Karpas-422 (cell line): Measurements from ENCODE around the gene ORAI2. TPM values are rescaled to one million over a fixed set of nuclear protein-coding genes. Genes with fewer than 3 reads are reported as not detected.
"Not testable (repeated sequence)": the region's sequence is repeated elsewhere in the genome, so short reads cannot be mapped to it uniquely, and the experiment has no call there.

ENCODE experiments used
- DNase-seq: peaks from one replicate; pipeline ENCODE4 v3.0.0-alpha.2; 2015
- H2AFZ ChIP-seq: fragments of 200-600 bp; sonication (generic); 2 replicates; pipeline ENCODE4 v1.6.1; 2014; ENCODE audit warnings: antibody characterized with exemption, low read length, mixed read lengths
- H3K27ac ChIP-seq: fragments of 200-600 bp; sonication (generic); 2 replicates; pipeline ENCODE4 v1.5.1; 2014; ENCODE audit warnings: mild to moderate bottlenecking, low read length, moderate library complexity
- H3K27me3 ChIP-seq: fragments of 200-600 bp; sonication (generic); 2 replicates; pipeline ENCODE4 v1.6.1; 2014; ENCODE audit warnings: low read length, mixed read lengths
- H3K36me3 ChIP-seq: fragments of 200-600 bp; sonication (generic); 2 replicates; pipeline ENCODE4 v1.6.1; 2014; ENCODE audit warnings: low read length, mixed read lengths; ENCODE audit not compliant: insufficient read depth
- H3K4me1 ChIP-seq: fragments of 200-600 bp; sonication (generic); 2 replicates; pipeline ENCODE4 v1.6.1; 2014; ENCODE audit warnings: mild to moderate bottlenecking, low read length, mixed read lengths
- H3K4me2 ChIP-seq: fragments of 200-600 bp; sonication (generic); 2 replicates; pipeline ENCODE4 v1.6.1; 2014; ENCODE audit warnings: low read length, low read depth, mild to moderate bottlenecking; ENCODE audit not compliant: poor library complexity, severe bottlenecking
- H3K4me3 ChIP-seq: fragments of 200-600 bp; sonication (generic); 2 replicates; pipeline ENCODE4 v1.5.1; 2014; ENCODE audit warnings: mild to moderate bottlenecking, antibody characterized with exemption, low read length, mixed read lengths
- H3K79me2 ChIP-seq: fragments of 200-600 bp; sonication (generic); 2 replicates; pipeline ENCODE4 v1.6.1; 2014; ENCODE audit warnings: mild to moderate bottlenecking, low read length, mixed read lengths
- H3K9ac ChIP-seq: fragments of 200-600 bp; sonication (generic); 2 replicates; pipeline ENCODE4 v1.6.0; 2014; ENCODE audit warnings: low read length
- H3K9me2 ChIP-seq: fragments of 200-600 bp; sonication (generic), shearing (Covaris generic); replicated peaks from 2 replicates; pipeline ENCODE4 v1.6.0; 2014; ENCODE audit warnings: mild to moderate bottlenecking, low read length, moderate library complexity; ENCODE audit not compliant: insufficient read depth
- H3K9me3 ChIP-seq: fragments of 300-700, 200-600 bp; sonication (generic); 2 replicates; pipeline ENCODE4 v1.6.1; 2014; ENCODE audit warnings: low read length, mixed read lengths
- H4K20me1 ChIP-seq: fragments of 200-600 bp; sonication (generic); 2 replicates; pipeline ENCODE4 v1.6.1; 2014; ENCODE audit warnings: mild to moderate bottlenecking, antibody characterized with exemption, low read length, low read depth; ENCODE audit not compliant: insufficient read depth
- total RNA-seq: library from RNA; depleted of rRNA; stranded (reverse); fragments of >200 nt; shearing (Covaris generic); gene quantifications from 2 replicates; pipeline ENCODE4 v1.2.3, GENCODE V29; 2014; ENCODE audit warnings: low replicate concordance

Gene ORAI2
- total RNA-seq, 1 experiment from 2014 or later: 2.8 TPM

DNA sequence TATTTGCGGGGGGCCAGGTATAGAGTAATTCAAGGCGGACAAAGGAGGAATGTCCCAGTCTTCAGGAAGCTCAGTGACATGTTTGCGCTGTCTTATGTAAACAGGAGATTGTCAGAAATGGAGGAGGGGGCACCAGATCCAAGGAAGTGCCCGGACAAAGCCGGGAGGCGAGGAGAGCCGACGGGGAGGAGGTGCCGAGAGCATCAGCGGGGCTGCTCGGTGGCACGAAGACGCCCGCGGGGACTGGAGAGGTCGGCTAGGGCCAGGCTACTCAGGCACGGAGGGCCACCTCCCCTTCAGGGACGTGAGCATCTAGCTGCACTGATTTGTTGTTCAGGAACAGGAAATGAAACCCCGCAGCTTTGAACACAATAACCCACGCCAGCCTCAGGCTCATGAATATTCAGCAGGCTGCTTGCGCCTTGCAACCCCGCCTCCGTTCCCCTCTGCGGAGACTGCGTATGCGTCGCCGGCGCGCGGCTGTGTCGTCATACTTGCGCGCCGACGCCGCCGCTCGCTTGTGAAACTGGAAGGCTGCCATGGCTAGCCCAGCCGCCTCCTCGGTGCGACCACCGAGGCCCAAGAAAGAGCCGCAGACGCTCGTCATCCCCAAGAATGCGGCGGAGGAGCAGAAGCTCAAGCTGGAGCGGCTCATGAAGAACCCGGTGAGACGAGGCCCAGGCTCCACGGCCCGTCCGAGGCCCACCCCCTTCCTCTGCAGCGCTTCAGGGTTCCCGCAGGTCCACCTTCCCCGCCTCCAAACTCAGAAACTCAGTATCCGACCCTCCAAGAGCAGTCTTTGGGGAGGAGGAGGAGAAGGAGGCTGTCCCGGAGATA is 37.3 kb upstream of the ORAI2 start, which contains the start of gene PRKRIP1:
TSS of gene PRKRIP1 (plus strand) at position 491 of the 837 bp plus-strand sequence. CDS start at position 540, 49 bp downstream.
- no peaks in the 10 kb centered on the region for H3K27me3 ChIP-seq
- DNase-seq: peak; percentile 99
- H3K4me1 ChIP-seq: peaks cover 24% of the 10 kb centered on the region
- peak within 1 kb of the TSS; percentile 94 for H3K9ac ChIP-seq
- H3K27ac ChIP-seq: peak within 1 kb of the TSS; percentile 90
- H3K79me2 ChIP-seq: peaks cover 17% of the 10 kb centered on the region
- H4K20me1 ChIP-seq: no peaks in the 10 kb centered on the region; the same call in 1 of the 2 replicates
- peak within 1 kb of the TSS; percentile 96 for H3K4me3 ChIP-seq
- no peaks in the 10 kb centered on the region for H3K9me2 ChIP-seq
- H3K36me3 ChIP-seq: peaks cover 20% of the 10 kb centered on the region; the same call in 1 of the 2 replicates
- H3K4me2 ChIP-seq: peak within 1 kb of the TSS; percentile 97
- H2AFZ ChIP-seq: 0 out of 2 replicates have a peak within 1 kb of the TSS, but pooled peaks have one; percentile 28
- H3K9me3 ChIP-seq: no peaks in the 10 kb centered on the region

- Histone ChIP-seq H3K36me3 (peaks cover 20% of the 10 kb centered on the region; the same call in 1 of the 2 replicates), H3K9me2 (no peaks in the 10 kb centered on the region), H3K9me3 (no peaks in the 10 kb centered on the region), H3K4me3 (peak overlapping the region; percentile 96), H3K27me3 (no peaks in the 10 kb centered on the region), H4K20me1 (no peaks in the 10 kb centered on the region; the same call in 1 of the 2 replicates), H3K27ac (peak overlapping the region; percentile 67), H2AFZ (no peak overlapping the region), H3K9ac (peak overlapping the region; percentile 94), H3K79me2 (peaks cover 17% of the 10 kb centered on the region), H3K4me1 (peaks cover 27% of the 10 kb centered on the region), H3K4me2 (peak overlapping the region; percentile 97)
- no peak for DNase-seq
Observed at GRCh38 chr7:102396710-102397019, 36.7 kb upstream of the ORAI2 start.

- peaks cover 23% of the 10 kb centered on the region for H3K79me2 ChIP-seq
- H3K4me1 ChIP-seq: peaks cover 43% of the 10 kb centered on the region
- no peaks in the 10 kb centered on the region for H3K9me3 ChIP-seq
- no peak overlapping the region for H3K4me2 ChIP-seq
- H3K9me2 ChIP-seq: no peaks in the 10 kb centered on the region
- H3K27me3 ChIP-seq: no peaks in the 10 kb centered on the region
- no peak overlapping the region for H3K4me3 ChIP-seq
- no peak overlapping the region for H3K9ac ChIP-seq
- peaks cover 16% of the 10 kb centered on the region; the same call in 1 of the 2 replicates for H3K36me3 ChIP-seq
- DNase-seq: no peak
- H3K27ac ChIP-seq: no peak overlapping the region
- no peaks in the 10 kb centered on the region; the same call in 1 of the 2 replicates for H4K20me1 ChIP-seq
- no peak overlapping the region for H2AFZ ChIP-seq
Observed at GRCh38 chr7:102398543-102398942, 34.8 kb upstream of the ORAI2 start.

- peaks cover 32% of the 10 kb centered on the region for H3K36me3 ChIP-seq
Observed at GRCh38 chr7:102400360-102400759, 33.0 kb upstream of the ORAI2 start.

GRCh38 chr7:102403563-102403962 is 29.8 kb upstream of the ORAI2 start:
- H2AFZ ChIP-seq: no peak overlapping the region
- DNase-seq: no peak
- no peak overlapping the region for H3K4me3 ChIP-seq
- H3K9ac ChIP-seq: no peak overlapping the region
- H3K27me3 ChIP-seq: no peaks in the 10 kb centered on the region
- no peaks in the 10 kb centered on the region for H3K9me2 ChIP-seq
- H3K27ac ChIP-seq: no peak overlapping the region
- peaks cover 64% of the 10 kb centered on the region for H3K36me3 ChIP-seq
- H3K9me3 ChIP-seq: no peaks in the 10 kb centered on the region
- H3K4me1 ChIP-seq: peaks cover 23% of the 10 kb centered on the region
- H3K4me2 ChIP-seq: no peak overlapping the region
- peaks cover 33% of the 10 kb centered on the region for H3K79me2 ChIP-seq
- no peaks in the 10 kb centered on the region for H4K20me1 ChIP-seq

More at GRCh38 chr7:102400360-102400759, 33.0 kb upstream of the ORAI2 start:
- Histone ChIP-seq H3K27ac (no peak overlapping the region), H3K9me3 (no peaks in the 10 kb centered on the region), H3K9ac (no peak overlapping the region), H3K9me2 (no peaks in the 10 kb centered on the region), H3K79me2 (peaks cover 29% of the 10 kb centered on the region), H3K4me1 (peaks cover 37% of the 10 kb centered on the region), H3K4me3 (no peak overlapping the region), H3K4me2 (no peak overlapping the region), H3K27me3 (no peaks in the 10 kb centered on the region), H4K20me1 (no peaks in the 10 kb centered on the region; the same call in 1 of the 2 replicates), H2AFZ (no peak overlapping the region)
- DNase-seq: no peak

DNA sequence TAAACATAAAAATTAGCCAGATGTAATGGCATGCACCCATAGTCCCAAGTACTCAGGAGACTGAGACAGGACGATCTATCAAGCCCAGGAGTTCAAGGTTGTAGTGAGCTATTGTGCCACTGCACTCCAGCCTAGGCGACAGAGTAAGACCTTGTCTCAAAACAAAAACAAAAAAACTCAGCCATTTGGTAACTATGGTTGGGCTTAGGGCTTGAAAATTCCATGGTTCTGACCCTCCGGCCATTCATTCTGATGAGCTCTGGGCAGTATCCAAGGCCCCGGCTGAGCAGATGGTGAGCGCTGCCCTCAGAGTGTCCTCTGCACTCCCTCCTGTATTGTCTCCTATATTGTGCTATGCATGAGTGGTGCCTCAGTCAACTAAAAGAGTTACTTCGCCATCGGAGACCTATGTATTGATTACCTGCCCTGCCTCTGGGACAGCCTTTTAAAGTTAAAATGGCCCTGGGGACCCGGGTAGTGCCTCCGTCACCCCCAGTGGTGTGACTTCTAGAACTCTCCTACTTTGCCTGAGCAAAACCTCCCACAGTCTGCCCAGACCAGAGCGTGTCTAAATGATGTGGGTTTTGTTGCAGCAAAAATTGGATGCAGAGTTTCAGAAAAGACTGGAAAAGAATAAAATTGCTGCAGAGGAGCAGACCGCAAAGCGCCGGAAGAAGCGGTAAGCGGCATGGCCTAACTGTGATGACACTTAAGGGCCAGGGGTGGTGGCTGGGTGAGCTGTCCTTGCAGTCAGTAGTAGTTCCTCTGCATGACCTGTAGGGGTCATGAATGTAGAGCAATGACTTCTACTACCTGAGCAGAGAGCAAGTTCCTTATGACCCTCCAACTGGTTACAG is 29.1 kb upstream of the ORAI2 start:
- Histone ChIP-seq H3K27me3 (no peaks in the 10 kb centered on the region), H3K4me2 (no peak overlapping the region), H3K27ac (no peak overlapping the region), H4K20me1 (no peaks in the 10 kb centered on the region), H3K36me3 (peaks cover 66% of the 10 kb centered on the region), H3K9ac (no peak overlapping the region), H2AFZ (no peak overlapping the region), H3K79me2 (peaks cover 35% of the 10 kb centered on the region), H3K9me2 (no peaks in the 10 kb centered on the region), H3K4me1 (peaks cover 23% of the 10 kb centered on the region), H3K4me3 (no peak overlapping the region), H3K9me3 (no peaks in the 10 kb centered on the region)
- peak; percentile 85 for DNase-seq

DNA sequence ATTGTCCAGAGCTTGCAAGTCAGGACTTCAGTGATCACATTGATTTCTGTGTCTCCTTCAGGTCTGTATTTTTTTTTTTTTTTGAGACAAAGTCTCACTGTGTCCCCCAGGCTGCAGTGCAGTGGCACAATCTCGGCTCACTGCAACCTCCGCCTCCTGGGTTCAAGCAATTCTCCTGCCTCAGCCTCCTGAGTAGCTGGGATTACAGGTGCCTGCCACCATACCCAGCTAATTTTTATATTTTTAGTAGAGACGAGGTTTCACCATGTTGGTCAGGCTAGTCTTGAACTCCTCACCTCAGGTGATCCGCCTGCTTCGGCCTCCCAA is 28.6 kb upstream of the ORAI2 start:
- not testable (repeated sequence) for H3K9ac ChIP-seq, H3K4me2 ChIP-seq, H3K27ac ChIP-seq, H3K9me3 ChIP-seq, H2AFZ ChIP-seq, H4K20me1 ChIP-seq, DNase-seq, H3K27me3 ChIP-seq, H3K9me2 ChIP-seq, H3K4me3 ChIP-seq
- H3K79me2 ChIP-seq: peaks cover 38% of the 10 kb centered on the region
- peaks cover 69% of the 10 kb centered on the region for H3K36me3 ChIP-seq
- peaks cover 23% of the 10 kb centered on the region for H3K4me1 ChIP-seq

DNA sequence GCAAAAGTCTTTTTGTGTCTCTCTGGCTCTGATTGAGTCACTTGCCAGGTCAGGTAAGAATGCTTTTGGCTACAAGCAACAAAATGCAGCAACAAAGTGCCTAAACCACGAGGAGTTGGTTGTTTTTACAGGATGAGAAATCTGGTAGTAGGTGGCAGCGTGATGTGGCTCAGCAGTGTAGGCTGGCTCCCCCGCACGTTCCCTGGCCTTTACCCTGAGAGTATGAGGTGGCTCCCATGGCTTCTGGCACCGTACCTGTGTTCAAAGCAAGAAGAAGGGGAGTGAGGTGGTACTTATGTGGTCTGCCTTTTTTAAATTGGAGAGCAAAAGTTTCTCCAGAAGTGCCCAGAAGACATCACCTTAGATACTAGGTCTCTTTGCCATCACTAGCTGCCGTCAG is 25.5 kb upstream of the ORAI2 start:
- Histone ChIP-seq H4K20me1 (0 out of 2 replicates have a peak, but pooled peaks cover 5% of the 10 kb centered on the region), H2AFZ (no peak overlapping the region), H3K9me3 (no peaks in the 10 kb centered on the region), H3K27me3 (no peaks in the 10 kb centered on the region), H3K9ac (no peak overlapping the region), H3K9me2 (no peaks in the 10 kb centered on the region), H3K4me3 (no peak overlapping the region), H3K4me2 (no peak overlapping the region), H3K79me2 (peaks cover 50% of the 10 kb centered on the region), H3K27ac (no peak overlapping the region), H3K36me3 (peaks cover 77% of the 10 kb centered on the region), H3K4me1 (peaks cover 4% of the 10 kb centered on the region)
- DNase-seq: no peak
